IMR-90 (cell line): Measurements from ENCODE around the gene CANT1. TPM values are rescaled to one million over a fixed set of nuclear protein-coding genes. Genes with fewer than 3 reads are reported as not detected.
"Not testable (repeated sequence)": the region's sequence is repeated elsewhere in the genome, so short reads cannot be mapped to it uniquely, and the experiment has no call there.

Source experiments
- ATAC-seq: fragments of 200-7000 bp; cut with Tn5 transposase; 2 replicates; pipeline ENCODE4 v1.9.1; 2020; ENCODE audit warnings: low read depth, mild to moderate bottlenecking, moderate library complexity
- BruUV-seq: library from RNA; stranded (reverse); fragments of 400-500 nt; replicated peaks from 2 replicates; lab custom pipeline; 2021; lab: Mats Ljungman, UMichigan
- CTCF ChIA-PET: fragments of 300-600 bp; formaldehyde crosslinking; extraction: SDS; loops from one replicate; lab custom pipeline; 2021; ENCODE audit warnings: antibody characterized with exemption; lab: Yijun Ruan, JAX
- POLR2A ChIA-PET: fragments of 300-600 bp; sonication (Branson Sonifier 250); formaldehyde crosslinking; loops from one replicate; lab custom pipeline; 2022; ENCODE audit warnings: antibody characterized with exemption; ENCODE audit not compliant: unreplicated experiment; lab: Charles Lee
- DNase-seq: peaks from one replicate; pipeline ENCODE4 v3.0.0; 2013
- H2AFZ ChIP-seq: replicated peaks from 2 replicates; pipeline ENCODE3; 2013; ENCODE audit warnings: low read length, mild to moderate bottlenecking; ENCODE audit not compliant: poor library complexity
- H2AK5ac ChIP-seq: 2 replicates; pipeline ENCODE4 v1.6.1; 2013; ENCODE audit warnings: low read depth, low read length, inconsistent platforms
- H2AK9ac ChIP-seq: replicated peaks from 2 replicates; pipeline ENCODE3; 2013; ENCODE audit warnings: mild to moderate bottlenecking, low read depth, low read length, moderate library complexity; ENCODE audit not compliant: poor library complexity
- H2BK120ac ChIP-seq: 2 replicates; pipeline ENCODE4 v1.6.1; 2013; ENCODE audit warnings: low read depth, low read length, inconsistent platforms
- H2BK15ac ChIP-seq: 3 replicates; pipeline ENCODE4 v1.6.1; 2013; ENCODE audit warnings: low read depth, low read length, inconsistent platforms
- H2BK20ac ChIP-seq: 2 replicates; pipeline ENCODE4 v1.6.1; 2013; ENCODE audit warnings: low read depth, mild to moderate bottlenecking, inconsistent platforms, low read length, moderate library complexity
- H2BK5ac ChIP-seq: 2 replicates; pipeline ENCODE4 v1.6.1; 2013; ENCODE audit warnings: mild to moderate bottlenecking, low read depth, low read length, inconsistent platforms; ENCODE audit not compliant: poor library complexity, severe bottlenecking
- H3K14ac ChIP-seq: replicated peaks from 2 replicates; pipeline ENCODE4 v1.6.1; 2013; ENCODE audit warnings: low read depth, low read length, inconsistent platforms
- H3K18ac ChIP-seq: 2 replicates; pipeline ENCODE4 v1.6.1; 2013; ENCODE audit warnings: low read depth, low read length, control low read depth
- H3K23ac ChIP-seq: 2 replicates; pipeline ENCODE4 v1.6.1; 2013; ENCODE audit warnings: low read depth, low read length, inconsistent platforms
- H3K27ac ChIP-seq: 2 replicates; pipeline ENCODE4 v1.5.1; 2013; ENCODE audit warnings: mild to moderate bottlenecking, control low read depth, low read length; ENCODE audit not compliant: insufficient read depth
- H3K27me3 ChIP-seq: 2 replicates; pipeline ENCODE4 v1.6.1; 2013; ENCODE audit warnings: low read length; ENCODE audit not compliant: control insufficient read depth, insufficient read depth
- H3K36me3 ChIP-seq: 2 replicates; pipeline ENCODE4 v1.6.1; 2013; ENCODE audit warnings: low read length, mixed read lengths; ENCODE audit not compliant: control insufficient read depth, insufficient read depth
- H3K4ac ChIP-seq: 2 replicates; pipeline ENCODE4 v1.6.1; 2013; ENCODE audit warnings: low read depth, low read length, inconsistent platforms
- H3K4me1 ChIP-seq: 2 replicates; pipeline ENCODE4 v1.6.1; 2013; ENCODE audit warnings: low read length, mixed read lengths; ENCODE audit not compliant: control insufficient read depth, insufficient read depth
- H3K4me2 ChIP-seq: 2 replicates; pipeline ENCODE4 v1.6.1; 2013; ENCODE audit warnings: low read depth, mild to moderate bottlenecking, control low read depth, low read length, moderate library complexity
- H3K4me3 ChIP-seq: 2 replicates; pipeline ENCODE4 v1.5.1; 2013; ENCODE audit warnings: low read depth, mild to moderate bottlenecking, control low read depth, low read length, moderate library complexity; ENCODE audit not compliant: insufficient read depth
- H3K56ac ChIP-seq: 2 replicates; pipeline ENCODE4 v1.6.1; 2013; ENCODE audit warnings: low read length, inconsistent platforms; ENCODE audit not compliant: insufficient read depth; ENCODE audit errors: extremely low read depth
- H3K79me1 ChIP-seq, 2 experiments: 2 replicates each; pipeline ENCODE4 v1.6.1; 2013; ENCODE audit warnings: low read length in 2 of 2, inconsistent platforms in 1 of 2, low read depth in 1 of 2
- H3K9ac ChIP-seq: 2 replicates; pipeline ENCODE4 v1.6.1; 2013; ENCODE audit warnings: low read depth, low read length, control low read depth
- H3K9me1 ChIP-seq: 2 replicates; pipeline ENCODE4 v1.6.1; 2013; ENCODE audit warnings: low read length, inconsistent platforms; ENCODE audit not compliant: insufficient read depth
- H3K9me3 ChIP-seq: 2 replicates; pipeline ENCODE4 v1.6.1; 2013; ENCODE audit warnings: low read length; ENCODE audit not compliant: control insufficient read depth, insufficient read depth
- H4K20me1 ChIP-seq: 2 replicates; pipeline ENCODE4 v1.6.1; 2013; ENCODE audit warnings: low read length, inconsistent platforms; ENCODE audit not compliant: insufficient read depth
- H4K5ac ChIP-seq: 2 replicates; pipeline ENCODE4 v1.6.1; 2013; ENCODE audit warnings: mild to moderate bottlenecking, low read depth, low read length, control low read depth
- H4K8ac ChIP-seq, 2 experiments: 2 replicates each; pipeline ENCODE4 v1.6.1; 2013; ENCODE audit warnings: low read depth in 2 of 2, low read length in 2 of 2, control low read depth in 1 of 2, inconsistent platforms in 1 of 2
- H4K91ac ChIP-seq: 2 replicates; pipeline ENCODE4 v1.6.1; 2013; ENCODE audit warnings: low read depth, low read length, inconsistent platforms; ENCODE audit not compliant: insufficient read depth
- CEBPB ChIP-seq: IDR thresholded peaks from 2 replicates; pipeline ENCODE4 v1.6.1; 2012; ENCODE audit warnings: low read depth, low read length, improper control_type of control experiment
- CHD1 ChIP-seq: IDR thresholded peaks from 2 replicates; pipeline ENCODE4 v1.6.1; 2012; ENCODE audit warnings: low read depth, low read length, improper control_type of control experiment
- FOS ChIP-seq: fragments of 150-350 bp; IDR thresholded peaks from 2 replicates; pipeline ENCODE4 v1.6.1; 2016; ENCODE audit warnings: low read depth, low read length
- MAFK ChIP-seq: IDR thresholded peaks from 2 replicates; pipeline ENCODE4 v1.6.1; 2012; ENCODE audit warnings: low read depth, low read length, improper control_type of control experiment
- MAZ ChIP-seq: IDR thresholded peaks from 2 replicates; pipeline ENCODE4 v1.6.1; 2012; ENCODE audit warnings: low read depth, mild to moderate bottlenecking, low read length, improper control_type of control experiment, moderate library complexity, borderline replicate concordance
- MXI1 ChIP-seq: IDR thresholded peaks from 2 replicates; pipeline ENCODE4 v1.6.1; 2012; ENCODE audit warnings: low read depth, mild to moderate bottlenecking, low read length, moderate library complexity, borderline replicate concordance
- NFE2L2 ChIP-seq: fragments of 150-350 bp; IDR thresholded peaks from 2 replicates; pipeline ENCODE4 v1.6.1; 2016; ENCODE audit warnings: low read depth, mild to moderate bottlenecking, low read length
- RFX5 ChIP-seq: IDR thresholded peaks from 2 replicates; pipeline ENCODE4 v1.8.0; 2012; ENCODE audit warnings: low read depth, mild to moderate bottlenecking, low read length, moderate library complexity
- SMC3 ChIP-seq: fragments of 150-350 bp; IDR thresholded peaks from 2 replicates; pipeline ENCODE4 v1.6.1; 2016; ENCODE audit warnings: low read depth, mild to moderate bottlenecking, antibody characterized with exemption, low read length, moderate library complexity
- WGBS, 2 experiments: methylation state at CpG; one replicate each; pipeline versions ENCODE4 v1.1.5 to v1.1.7; 2013; ENCODE audit warnings: missing lambda C conversion rate in 2 of 2; ENCODE audit not compliant: insufficient read length in 1 of 2; ENCODE audit errors: extremely low coverage in 2 of 2; 5-methylcytosine and 5-hydroxymethylcytosine counted together
- dilution Hi-C: fragments of 300-500 bp; cut with HindIII; formaldehyde crosslinking; loops from one replicate; pipeline ENCODE4 v1.14.3; 2018; ENCODE audit warnings: low sequenced_read_pairs; ENCODE audit not compliant: unreplicated experiment
- in situ Hi-C: fragments of 300-500 bp; cut with MboI; formaldehyde crosslinking; loops from 3 replicates; pipeline ENCODE4 v1.14.3; 2019; ENCODE audit warnings: low sequenced_read_pairs, inconsistent platforms, mixed read lengths
- intact Hi-C: fragments of 100-400 bp; cut with micrococcal nuclease; formaldehyde crosslinking; loops from 2 replicates; pipeline ENCODE4 v1.10.0; 2022
- polyA plus RNA-seq, 3 experiments: library from polyadenylated mRNA; depleted of rRNA; stranded (reverse); fragments of >200 nt; gene quantifications; 2 replicates each; pipeline ENCODE4 v1.2.3, GENCODE V29; 2012; ENCODE audit warnings: low replicate concordance in 1 of 3
- total RNA-seq: library from RNA; depleted of rRNA; stranded (reverse); fragments of >200 nt; gene quantifications from 2 replicates; pipeline ENCODE4 v1.2.3, GENCODE V29; 2012
- TF ChIP-seq, protein P1 (sequence below): fragments of 150-350 bp; IDR thresholded peaks from 2 replicates; pipeline ENCODE4 v1.6.1; 2017; ENCODE audit warnings: mild to moderate bottlenecking, antibody characterized with exemption, low read length, low read depth

CANT1 gene
- total and polyA plus RNA-seq, 2 of the 4 experiments (the other 2 are of a cell fraction) = 51.8 to 73.4 TPM

- no peaks in the 10 kb centered on the region; a peak in 1 of 4 replicates for H3K79me1 ChIP-seq
- in situ Hi-C loops (loop anchor here (25.0 kb wide), 1 partner anchor 476 kb away; no protein-coding TSS in a partner anchor), intact Hi-C loops (no loop called here), dilution Hi-C loops (no loop called here)
- H2BK15ac ChIP-seq = no peak overlapping the region
- H3K4me3 ChIP-seq = no peak overlapping the region
- no peak overlapping the region for H4K8ac ChIP-seq
- no peak overlapping the region for H3K14ac ChIP-seq
- no peak overlapping the region for H3K4me2 ChIP-seq
- no peak for DNase-seq
- peak overlapping the region; percentile 63; the same call in 1 of the 2 replicates for H2AK5ac ChIP-seq
- peaks cover 7% of the 10 kb centered on the region; the same call in 1 of the 2 replicates for H3K36me3 ChIP-seq
- no peak overlapping the region for H2BK20ac ChIP-seq
- H2BK5ac ChIP-seq = no peak overlapping the region
- WGBS, 2 experiments = 100% methylated on average over 1 of the region's 6 CpGs; no CpG with 5 or more reads in 1 of the 2 experiments
- H2AFZ ChIP-seq = no peak overlapping the region
- H4K5ac ChIP-seq = no peak overlapping the region
- H3K56ac ChIP-seq = no peak overlapping the region
- H3K23ac ChIP-seq = no peak overlapping the region
- no peak overlapping the region for H3K27ac ChIP-seq
- no peak for TF ChIP-seq CEBPB
- no peak for TF ChIP-seq MXI1
- TF ChIP-seq CHD1 = no peak
- TF ChIP-seq FOS = no peak
- no peak for TF ChIP-seq MAZ
- TF ChIP-seq SMC3 = no peak
- TF ChIP-seq RFX5 = no peak
- TF ChIP-seq, protein P1, sequence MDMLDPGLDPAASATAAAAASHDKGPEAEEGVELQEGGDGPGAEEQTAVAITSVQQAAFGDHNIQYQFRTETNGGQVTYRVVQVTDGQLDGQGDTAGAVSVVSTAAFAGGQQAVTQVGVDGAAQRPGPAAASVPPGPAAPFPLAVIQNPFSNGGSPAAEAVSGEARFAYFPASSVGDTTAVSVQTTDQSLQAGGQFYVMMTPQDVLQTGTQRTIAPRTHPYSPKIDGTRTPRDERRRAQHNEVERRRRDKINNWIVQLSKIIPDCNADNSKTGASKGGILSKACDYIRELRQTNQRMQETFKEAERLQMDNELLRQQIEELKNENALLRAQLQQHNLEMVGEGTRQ = no peak
- no peak for TF ChIP-seq NFE2L2
- TF ChIP-seq MAFK = no peak
- no peak overlapping the region for H3K4ac ChIP-seq
- no peak overlapping the region for H3K18ac ChIP-seq
- H3K9me1 ChIP-seq = no peaks in the 10 kb centered on the region
- H3K4me1 ChIP-seq = peaks cover 6% of the 10 kb centered on the region
- peak overlapping the region; percentile 75 for H2AK9ac ChIP-seq
- H3K27me3 ChIP-seq = no peaks in the 10 kb centered on the region
- no peak overlapping the region for H3K9ac ChIP-seq
- H3K9me3 ChIP-seq = no peaks in the 10 kb centered on the region
- POLR2A ChIA-PET = no interaction called here
- no peak overlapping the region for H2BK120ac ChIP-seq
- no peaks in the 10 kb centered on the region for H4K20me1 ChIP-seq
- H4K91ac ChIP-seq = no peak overlapping the region
- BruUV-seq = no TSS peak
- CTCF ChIA-PET = interaction anchor here (0.6 kb wide), 1 partner anchor 117 kb away, joined by 5 read pairs; no protein-coding TSS in a partner anchor
- ATAC-seq = no peak
These were observed 46.2 kb downstream of the CANT1 start for GRCh38 chr17:78963378-78963777.

- H3K14ac ChIP-seq, H3K4me3 ChIP-seq, intact Hi-C loops, H3K18ac ChIP-seq, H4K20me1 ChIP-seq, POLR2A ChIA-PET, ATAC-seq, H3K9me3 ChIP-seq, H3K36me3 ChIP-seq, H2AFZ ChIP-seq, H3K9ac ChIP-seq, H3K56ac ChIP-seq, H3K27me3 ChIP-seq, H3K4me2 ChIP-seq, H3K79me1 ChIP-seq, H4K8ac ChIP-seq, H2BK15ac ChIP-seq, H4K91ac ChIP-seq, H2BK120ac ChIP-seq, dilution Hi-C loops, DNase-seq, H2AK9ac ChIP-seq, H2BK5ac ChIP-seq, CTCF ChIA-PET, H3K4ac ChIP-seq, BruUV-seq, H2BK20ac ChIP-seq, H3K9me1 ChIP-seq, H2AK5ac ChIP-seq, H4K5ac ChIP-seq, H3K27ac ChIP-seq, H3K4me1 ChIP-seq, H3K23ac ChIP-seq: not testable (repeated sequence)
- in situ Hi-C loops = loop anchor here (25.0 kb wide), 1 partner anchor 476 kb away; no protein-coding TSS in a partner anchor
- 98% methylated on average over 4 of the region's 8 CpGs; no CpG with 5 or more reads in 1 of the 2 experiments for WGBS, 2 experiments
These were observed 46.6 kb downstream of the CANT1 start for GRCh38 chr17:78962984-78963348.
